Erythroblast (primary cell): ENCODE data around the gene NAA20.

ENCODE experiments used
- GATA1 ChIP-seq: IDR thresholded peaks from 2 replicates; pipeline ENCODE4 v1.6.1; 2011; ENCODE audit warnings: low read depth, mild to moderate bottlenecking, control low read depth, low read length, moderate library complexity
- POLR2A ChIP-seq: IDR thresholded peaks from 2 replicates; pipeline ENCODE4 v1.6.1; 2011; ENCODE audit warnings: mild to moderate bottlenecking, low read length

DNA sequence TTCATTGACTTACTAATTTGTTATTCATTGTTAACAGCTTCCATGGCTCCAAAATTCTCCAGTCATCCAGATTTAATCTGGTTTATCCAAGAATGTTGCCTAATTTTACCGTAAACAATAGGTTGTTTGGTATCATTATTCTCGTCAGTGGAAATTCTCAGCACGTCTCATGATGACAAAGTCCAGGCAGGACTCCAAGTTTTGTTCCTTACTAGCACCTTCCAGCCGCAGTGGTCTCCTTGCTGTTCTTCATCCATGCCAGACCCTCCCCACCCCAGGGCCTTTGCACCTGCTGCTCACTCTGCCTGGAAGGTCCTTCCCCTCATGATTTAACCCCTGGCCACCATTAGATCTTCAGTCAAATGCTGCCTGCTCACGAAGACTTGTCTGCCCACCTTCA lies 48.1 kb upstream of the NAA20 start:
- TF ChIP-seq POLR2A (no peak), GATA1 (no peak)
